ENCODE measurements around the gene TAF5.

DNA sequence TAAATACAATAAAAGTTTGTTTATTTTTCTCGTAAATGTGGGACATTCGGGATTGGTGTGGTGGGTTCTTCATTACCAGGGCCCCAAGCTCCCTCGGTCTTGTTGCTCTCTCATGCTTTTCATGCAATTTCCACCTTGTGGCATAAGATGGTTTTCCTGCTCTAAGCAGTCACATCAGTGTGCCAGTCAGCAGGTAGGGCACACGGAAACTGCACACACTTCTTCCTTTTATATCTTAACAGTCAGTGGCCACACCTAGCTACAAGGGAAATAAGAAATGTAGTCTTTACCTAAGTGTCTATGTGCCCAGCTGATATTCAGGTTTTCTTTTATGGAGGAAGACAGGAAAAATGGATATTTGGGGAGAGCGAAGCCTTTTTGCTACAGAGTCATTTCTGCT lies 6.5 kb downstream of the TAF5 start:
- TF ChIP-seq, protein P1, sequence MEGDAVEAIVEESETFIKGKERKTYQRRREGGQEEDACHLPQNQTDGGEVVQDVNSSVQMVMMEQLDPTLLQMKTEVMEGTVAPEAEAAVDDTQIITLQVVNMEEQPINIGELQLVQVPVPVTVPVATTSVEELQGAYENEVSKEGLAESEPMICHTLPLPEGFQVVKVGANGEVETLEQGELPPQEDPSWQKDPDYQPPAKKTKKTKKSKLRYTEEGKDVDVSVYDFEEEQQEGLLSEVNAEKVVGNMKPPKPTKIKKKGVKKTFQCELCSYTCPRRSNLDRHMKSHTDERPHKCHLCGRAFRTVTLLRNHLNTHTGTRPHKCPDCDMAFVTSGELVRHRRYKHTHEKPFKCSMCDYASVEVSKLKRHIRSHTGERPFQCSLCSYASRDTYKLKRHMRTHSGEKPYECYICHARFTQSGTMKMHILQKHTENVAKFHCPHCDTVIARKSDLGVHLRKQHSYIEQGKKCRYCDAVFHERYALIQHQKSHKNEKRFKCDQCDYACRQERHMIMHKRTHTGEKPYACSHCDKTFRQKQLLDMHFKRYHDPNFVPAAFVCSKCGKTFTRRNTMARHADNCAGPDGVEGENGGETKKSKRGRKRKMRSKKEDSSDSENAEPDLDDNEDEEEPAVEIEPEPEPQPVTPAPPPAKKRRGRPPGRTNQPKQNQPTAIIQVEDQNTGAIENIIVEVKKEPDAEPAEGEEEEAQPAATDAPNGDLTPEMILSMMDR (IDR thresholded peaks at IDR 0.05) = no peak
- no peak for TF ChIP-seq POLR2A (IDR thresholded peaks at IDR 0.05)

Data from testis (tissue), 2 donors.